ENCODE data around the gene STX19. TPM values are rescaled to one million over a fixed set of nuclear protein-coding genes. Genes with fewer than 3 reads are reported as not detected.

Gene STX19
- total RNA-seq (1 to 10 TPM in 3 of 7 donors, under 1 TPM in 3, not detected in 1; 0.32 to 1.6 (median 0.98) TPM), polyA plus RNA-seq (under 1 TPM in 2 of 3 donors, not detected in 1; 0.38 to 0.48 TPM)
- long read RNA-seq, donor 1, partial matches to known transcripts, result 25 of 25 reads
- long read RNA-seq, donor 1, other reads (novel, unspliced or antisense), result 0 of 25 reads
- long read RNA-seq, donor 2, result 0 reads

- Histone ChIP-seq H3K27me3 (replicated peaks in 1 of 7) (no peaks in the 10 kb centered on the region), H3K9me3 (no peaks in the 10 kb centered on the region), H3K4me3 (peak within 1 kb of the TSS in 1 of 8 donors; percentile 7), H3K4me1 (no peaks in the 10 kb centered on the region), H3K36me3 (no peaks in the 10 kb centered on the region), H3K27ac (no peak within 1 kb of the TSS)
- WGBS, 5 donors, result 76 to 89% (median 83%) methylated on average over 8 of the region's 8 CpGs
- TF ChIP-seq POLR2AphosphoS5 (IDR thresholded peaks at IDR 0.05) (no peak), POLR2A (IDR thresholded peaks at IDR 0.05) (no peak), CTCF (IDR thresholded peaks at IDR 0.05 in 8 of 11, conservative IDR thresholded peaks at IDR 0.05 in 3 of 11) (no peak)
- intact Hi-C loops (cut with DNase I; ENCODE audit: low total_unique reads), result no loop called here
- no peak for DNase-seq
Measured at GRCh38 chr3:94028093-94028837, at the start of gene STX19. Gene STX19 (minus strand): TSS chr3:94028597. CDS start chr3:94015269, 13,328 bp downstream.

DNA sequence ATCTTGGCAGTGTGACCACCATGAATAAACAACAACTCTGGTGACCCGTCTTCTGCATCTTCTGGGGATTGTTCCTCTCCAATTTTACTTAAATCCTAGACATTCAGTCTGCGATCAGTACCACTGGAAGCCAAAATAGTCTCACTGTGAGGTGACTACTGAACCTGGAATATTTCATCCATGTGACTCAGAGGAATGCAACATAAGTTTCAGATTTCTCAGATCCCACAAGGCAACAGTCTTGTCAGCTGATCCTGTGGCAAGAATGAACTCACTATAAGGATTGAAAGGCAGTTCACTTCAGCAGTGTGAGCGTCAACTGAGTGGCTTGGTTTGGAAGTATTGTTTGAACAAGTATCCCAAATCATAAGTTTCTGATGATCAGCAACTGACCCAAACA is 47.7 kb upstream of the STX19 start:
- WGBS, 5 donors, result 91 to 100% (median 98%) methylated on average over 3 of the region's 3 CpGs
- no peak overlapping the region for H3K27ac ChIP-seq
- DNase-seq, result no peak
- no peak overlapping the region for H3K4me3 ChIP-seq
- intact Hi-C loops (cut with DNase I; ENCODE audit: low total_unique reads), result no loop called here
- H3K9me3 ChIP-seq, result peaks cover 0 to 4% (median 0%) of the 10 kb centered on the region in 8 donors
- H3K4me1 ChIP-seq, result peaks cover 0 to 45% (median 14%) of the 10 kb centered on the region in 6 donors
- no peaks in the 10 kb centered on the region for H3K27me3 ChIP-seq (replicated peaks in 1 of 7)
- TF ChIP-seq POLR2AphosphoS5 (IDR thresholded peaks at IDR 0.05) (no peak), POLR2A (IDR thresholded peaks at IDR 0.05) (no peak), CTCF (IDR thresholded peaks at IDR 0.05 in 8 of 11, conservative IDR thresholded peaks at IDR 0.05 in 3 of 11) (no peak)
- H3K36me3 ChIP-seq, result peaks cover 0 to 48% (median 6%) of the 10 kb centered on the region in 6 donors

DNA sequence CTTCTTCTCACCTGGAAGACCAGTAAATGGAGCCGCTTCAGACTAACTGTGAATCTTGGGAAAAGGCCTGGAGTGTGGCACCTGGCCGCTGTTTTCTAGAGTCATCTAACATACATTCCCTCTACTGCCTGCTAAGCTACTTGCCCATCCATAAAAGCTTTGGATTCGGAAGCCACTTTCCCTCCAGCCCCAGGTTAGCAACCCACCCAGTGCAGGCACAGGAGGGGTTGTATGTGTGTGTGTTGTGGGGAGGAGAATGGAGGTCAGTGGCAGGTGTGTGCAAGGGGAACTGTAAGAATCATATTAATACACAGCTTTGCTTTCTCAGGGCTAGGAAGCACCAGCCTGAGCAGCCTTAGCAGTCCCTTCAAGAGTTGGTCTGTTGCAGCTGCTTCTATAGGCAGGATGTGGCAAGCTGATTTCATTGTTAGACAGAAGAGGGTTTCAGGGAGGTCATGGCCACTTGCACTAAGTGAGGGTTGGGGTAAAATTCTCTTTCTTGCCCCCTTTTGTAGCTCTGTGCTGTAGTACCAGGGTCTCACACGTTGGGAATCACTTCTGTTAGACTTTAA is 43.4 kb upstream of the STX19 start:
- intact Hi-C loops (cut with DNase I; ENCODE audit: low total_unique reads), result no loop called here
- 85 to 94% (median 87%) methylated on average over 4 of the region's 4 CpGs for WGBS, 5 donors

More for the DNA sequence above, 43.4 kb upstream of the STX19 start:
- TF ChIP-seq POLR2AphosphoS5 (IDR thresholded peaks at IDR 0.05) (no peak), POLR2A (IDR thresholded peaks at IDR 0.05) (no peak), CTCF (IDR thresholded peaks at IDR 0.05 in 8 of 11, conservative IDR thresholded peaks at IDR 0.05 in 3 of 11) (no peak)
- DNase-seq, result no peak
- peaks cover 0 to 48% (median 19%) of the 10 kb centered on the region in 6 donors for H3K4me1 ChIP-seq
- H3K27me3 ChIP-seq (replicated peaks in 1 of 7), result no peaks in the 10 kb centered on the region
- H3K4me3 ChIP-seq, result no peak overlapping the region
- H3K36me3 ChIP-seq, result peaks cover 0 to 54% (median 12%) of the 10 kb centered on the region in 6 donors
- no peak overlapping the region for H3K27ac ChIP-seq
- H3K9me3 ChIP-seq, result peaks cover 0 to 4% (median 0%) of the 10 kb centered on the region in 8 donors

All from spleen (tissue), 13 donors.